A549 (cell line): Measurements from ENCODE around the gene MEGF10. TPM values are rescaled to one million over a fixed set of nuclear protein-coding genes. Genes with fewer than 3 reads are reported as not detected.

Experiments used
- ATAC-seq, 2 experiments: fragments of 200-7000 bp in 1 of 2; fragments of >200 bp in 1 of 2; cut with Nextera tagmentation in 1 of 2; cut with Tn5 transposase in 1 of 2; 3 replicates each; pipeline versions ENCODE4 v1.8.0 to v1.9.1; 2018 to 2020; ENCODE audit warnings: mild to moderate bottlenecking in 1 of 2, moderate library complexity in 1 of 2
- CTCF ChIA-PET: fragments of 300-600 bp; sonication (Branson Sonifier 250); formaldehyde crosslinking; extraction: SDS; loops from one replicate; lab custom pipeline; 2021; ENCODE audit warnings: antibody characterized with exemption, inconsistent platforms; lab: Yijun Ruan, JAX
- POLR2A ChIA-PET: fragments of 350-600 bp; formaldehyde crosslinking; extraction: SDS; loops from one replicate; lab custom pipeline; 2021; ENCODE audit warnings: antibody characterized with exemption, inconsistent platforms; lab: Yijun Ruan, JAX
- DNase-seq, 2 experiments: peaks; one replicate each; pipeline versions ENCODE4 v3.0.0 to v3.0.0-alpha.2; 2011 to 2016; ENCODE audit warnings: low read depth in 1 of 2, low spot score in 1 of 2
- FAIRE-seq: peaks from 2 replicates; lab custom pipeline; 2011; peaks lifted over from hg19 to GRCh38; lab: Jason Lieb, UNC
- H3K27ac ChIP-seq, 2 experiments: fragments of >200 bp; sonication (Bioruptor Twin); formaldehyde crosslinking; 3 replicates each; pipeline ENCODE4 v1.5.1; 2016 to 2017
- H3K4me1 ChIP-seq: fragments of >200 bp; sonication (Bioruptor Twin); formaldehyde crosslinking; 3 replicates; pipeline ENCODE4 v1.6.1; 2016
- H3K4me2 ChIP-seq: fragments of >200 bp; sonication (Bioruptor Twin); formaldehyde crosslinking; 3 replicates; pipeline ENCODE4 v1.6.1; 2016
- H3K4me3 ChIP-seq: fragments of >200 bp; sonication (Bioruptor Twin); formaldehyde crosslinking; 3 replicates; pipeline ENCODE4 v1.5.1; 2016
- H3K9me3 ChIP-seq: fragments of >200 bp; sonication (Bioruptor Twin); formaldehyde crosslinking; 3 replicates; pipeline ENCODE4 v1.6.1; 2016
- CBX8 ChIP-seq: fragments of 200-600 bp; sonication (generic); IDR thresholded peaks from 2 replicates; pipeline ENCODE4 v1.6.1; 2016
- CHD2 ChIP-seq: fragments of 150-350 bp; IDR thresholded peaks from 2 replicates; pipeline ENCODE4 v1.6.1; 2014; ENCODE audit warnings: low read length; ENCODE audit not compliant: partially characterized antibody
- E2F6 ChIP-seq: IDR thresholded peaks from 2 replicates; pipeline ENCODE4 v1.6.1; 2012; ENCODE audit warnings: low read depth, borderline replicate concordance
- ELK1 ChIP-seq: fragments of 150-350 bp; IDR thresholded peaks from 2 replicates; pipeline ENCODE4 v1.6.1; 2014; ENCODE audit warnings: low read depth, mild to moderate bottlenecking, low read length
- EP300 ChIP-seq, 2 experiments: fragments of >200 bp; sonication (Bioruptor Twin); formaldehyde crosslinking; IDR thresholded peaks; 2 replicates in 1 of 2; 3 replicates in 1 of 2; pipeline ENCODE4 v1.6.1; 2016 to 2017
- ESRRA ChIP-seq: fragments of 150-350 bp; IDR thresholded peaks from 2 replicates; pipeline ENCODE4 v1.6.1; 2014; ENCODE audit warnings: mild to moderate bottlenecking, low read length, borderline replicate concordance
- FOSL2 ChIP-seq, 2 experiments: fragments of 450-650 bp in 1 of 2; fragments of >200 bp in 1 of 2; sonication (Bioruptor Twin) in 1 of 2; formaldehyde crosslinking; IDR thresholded peaks; 2 replicates each; pipeline versions ENCODE4 v1.5.0 to v1.6.1; 2016 to 2020; ENCODE audit warnings: mild to moderate bottlenecking in 1 of 2, moderate library complexity in 1 of 2
- HDAC2 ChIP-seq: fragments of 200-600 bp; sonication (generic); IDR thresholded peaks from 2 replicates; pipeline ENCODE4 v1.6.1; 2016
- HEYL ChIP-seq: fragments of 250-450 bp; sonication (Bioruptor Pico); IDR thresholded peaks from 2 replicates; pipeline ENCODE4 v1.8.0; 2021; ENCODE audit warnings: mild to moderate bottlenecking, moderate library complexity
- HOXA7 ChIP-seq: fragments of 250-450 bp; sonication (Bioruptor Pico); IDR thresholded peaks from 2 replicates; pipeline ENCODE4 v1.5.0; 2020; ENCODE audit warnings: mild to moderate bottlenecking, moderate library complexity
- JUNB ChIP-seq: fragments of >200 bp; sonication (Bioruptor Twin); formaldehyde crosslinking; IDR thresholded peaks from 2 replicates; pipeline ENCODE4 v1.6.1; 2016
- KDM5A ChIP-seq: fragments of 200-600 bp; sonication (generic); IDR thresholded peaks from 2 replicates; pipeline ENCODE4 v1.6.1; 2016; ENCODE audit warnings: antibody characterized with exemption, mild to moderate bottlenecking
- MAZ ChIP-seq: fragments of 150-350 bp; IDR thresholded peaks from 2 replicates; pipeline ENCODE4 v1.6.1; 2014; ENCODE audit warnings: antibody characterized with exemption, low read depth, low read length, borderline replicate concordance
- MYC ChIP-seq: IDR thresholded peaks from 2 replicates; pipeline ENCODE4 v1.6.1; 2012; ENCODE audit warnings: mild to moderate bottlenecking, inconsistent platforms, low read length, improper control_type of control experiment, borderline replicate concordance
- NFE2L2 ChIP-seq: fragments of 150-350 bp; conservative IDR thresholded peaks from 2 replicates; pipeline ENCODE4 v1.6.1; 2014; ENCODE audit warnings: low read length
- NPAS2 ChIP-seq: fragments of 250-450 bp; sonication (Bioruptor Pico); IDR thresholded peaks from 2 replicates; pipeline ENCODE4 v1.8.0; 2022; ENCODE audit warnings: mild to moderate bottlenecking, moderate library complexity, borderline replicate concordance
- PBX3 ChIP-seq: IDR thresholded peaks from 2 replicates; pipeline ENCODE4 v1.6.1; 2012
- POLR2A ChIP-seq: IDR thresholded peaks from 2 replicates; pipeline ENCODE4 v1.6.1; 2012; ENCODE audit warnings: mild to moderate bottlenecking, low read length
- POLR2AphosphoS2 ChIP-seq: conservative IDR thresholded peaks from 2 replicates; pipeline ENCODE4 v1.6.1; 2012; ENCODE audit warnings: low read length, improper control_type of control experiment, inconsistent platforms
- RAD21 ChIP-seq, 2 experiments: fragments of >200 bp in 1 of 2; sonication (Bioruptor Twin) in 1 of 2; formaldehyde crosslinking in 1 of 2; IDR thresholded peaks in 1 of 2; conservative IDR thresholded peaks in 1 of 2; 2 replicates in 1 of 2; 3 replicates in 1 of 2; pipeline ENCODE4 v1.6.1; 2012 to 2018; ENCODE audit warnings: inconsistent platforms in 1 of 2
- REST ChIP-seq: fragments of 200-600 bp; sonication (generic); IDR thresholded peaks from 2 replicates; pipeline ENCODE4 v1.6.1; 2016; ENCODE audit warnings: antibody characterized with exemption, mild to moderate bottlenecking, moderate library complexity
- TFCP2L1 ChIP-seq: fragments of 250-450 bp; sonication (Bioruptor Pico); IDR thresholded peaks from 2 replicates; pipeline ENCODE4 v1.5.0; 2021; ENCODE audit warnings: mild to moderate bottlenecking
- USF2 ChIP-seq: fragments of 450-650 bp; IDR thresholded peaks from 2 replicates; pipeline ENCODE4 v1.6.1; 2014; ENCODE audit warnings: antibody characterized with exemption
- ZC3H11A ChIP-seq: fragments of 450-650 bp; IDR thresholded peaks from 2 replicates; pipeline ENCODE4 v1.6.1; 2014; ENCODE audit warnings: antibody characterized with exemption, mild to moderate bottlenecking
- ZFP36 ChIP-seq: fragments of 450-650 bp; IDR thresholded peaks from 2 replicates; pipeline ENCODE4 v1.6.1; 2014; ENCODE audit warnings: borderline replicate concordance; ENCODE audit not compliant: partially characterized antibody
- ZSCAN20 ChIP-seq: fragments of 250-450 bp; sonication (Bioruptor Pico); IDR thresholded peaks from 2 replicates; pipeline ENCODE4 v1.8.0; 2022; ENCODE audit warnings: mild to moderate bottlenecking, moderate library complexity
- WGBS: methylation state at CpG from one replicate; pipeline ENCODE4 v1.1.6; 2017; ENCODE audit errors: missing lambda C conversion rate; 5-methylcytosine and 5-hydroxymethylcytosine counted together
- polyA plus RNA-seq, 4 experiments: library from polyadenylated mRNA; depleted of rRNA in 3 of 4; stranded (reverse); fragments of >200 nt; fragmentation: RNase III in 1 of 4; extraction: RNeasy Plus Mini Kit Qiagen cat#74134 plus additional on column Dnase treatment in 1 of 4; gene quantifications; 2 replicates in 3 of 4; 3 replicates in 1 of 4; pipeline ENCODE4 v1.2.3, GENCODE V29; 2011 to 2017

MEGF10 gene
- polyA plus RNA-seq, 2 of the 4 experiments (the other 2 are of a cell fraction) = 0.01 TPM; not detected in 1

- no peak for DNase-seq
- 56% methylated on average over 3 of the region's 3 CpGs for WGBS
- no peaks in the 10 kb centered on the region for H3K9me3 ChIP-seq
- no peak for ATAC-seq
- no peak for FAIRE-seq
- H3K27ac ChIP-seq = no peak overlapping the region
- TF ChIP-seq HEYL (CRISPR knock-in tag) = no peak
- TF ChIP-seq CHD2 = no peak
- TF ChIP-seq REST = no peak
- TF ChIP-seq NPAS2 (CRISPR knock-in tag) = no peak
- TF ChIP-seq PBX3 = no peak
- TF ChIP-seq CBX8 = no peak
- no peak for TF ChIP-seq POLR2AphosphoS2
- TF ChIP-seq ZSCAN20 = no peak
- TF ChIP-seq POLR2A = no peak
- no peak for TF ChIP-seq E2F6
- TF ChIP-seq ESRRA = no peak
- no peak for TF ChIP-seq ZC3H11A
- TF ChIP-seq JUNB = no peak
- no peak for TF ChIP-seq HOXA7 (CRISPR knock-in tag)
- TF ChIP-seq HDAC2 = no peak
- no peak for TF ChIP-seq TFCP2L1 (CRISPR knock-in tag)
- no peak for TF ChIP-seq USF2
- TF ChIP-seq MAZ = no peak
- no peak for TF ChIP-seq EP300 (IDR thresholded peaks at IDR 0.05)
- TF ChIP-seq, all 56 proteins: peak for 0
- ChIA-PET POLR2A (no interaction called here), CTCF (interaction anchor here (1.3 to 1.4 kb wide), 2 partner anchors 10 to 29 kb away, joined by 3 to 4 read pairs; no protein-coding TSS in a partner anchor)
- H3K4me1 ChIP-seq = no peaks in the 10 kb centered on the region
- H3K4me2 ChIP-seq = no peak overlapping the region
- H3K4me3 ChIP-seq = no peak overlapping the region
Measured at GRCh38 chr5:127342364-127342763, 51.8 kb downstream of the MEGF10 start.

- H3K9me3 ChIP-seq = no peaks in the 10 kb centered on the region
- ATAC-seq = no peak
- no peak for DNase-seq
- CTCF ChIA-PET = interaction anchor here (0.7 to 1.4 kb wide), 3 partner anchors 9 to 685 kb away, joined by 3 to 4 read pairs (median 3); no protein-coding TSS in a partner anchor
- no peak overlapping the region for H3K4me2 ChIP-seq
- no peak overlapping the region for H3K27ac ChIP-seq
- WGBS = 7% methylated on average over 3 of the region's 3 CpGs
- POLR2A ChIA-PET = no interaction called here
- no peaks in the 10 kb centered on the region for H3K4me1 ChIP-seq
- no peak for FAIRE-seq
- H3K4me3 ChIP-seq = no peak overlapping the region
- TF ChIP-seq KDM5A (no peak), REST (no peak), ELK1 (no peak), MYC (no peak), NFE2L2 (no peak), RAD21 (conservative IDR thresholded peaks at IDR 0.05 in 1 of 2, IDR thresholded peaks at IDR 0.05 in 1 of 2) (no peak), CHD2 (no peak), ZFP36 (no peak), NPAS2 (CRISPR knock-in tag) (no peak), FOSL2 (IDR thresholded peaks at IDR 0.05) (no peak), FOSL2 (CRISPR knock-in tag; IDR thresholded peaks at IDR 0.05) (no peak), USF2 (no peak)
Measured at GRCh38 chr5:127343313-127343712, 52.7 kb downstream of the MEGF10 start.
